GM12874 (cell line): Measurements from ENCODE around the gene SLC34A1.

Experiments
- TF ChIP-seq, protein P1 (sequence below): IDR thresholded peaks from 2 replicates; pipeline ENCODE4 v1.5.1; 2011; ENCODE audit warnings: low read depth, mild to moderate bottlenecking, control low read depth, low read length, moderate library complexity; ENCODE audit not compliant: insufficient read depth

SLC34A1 gene

DNA sequence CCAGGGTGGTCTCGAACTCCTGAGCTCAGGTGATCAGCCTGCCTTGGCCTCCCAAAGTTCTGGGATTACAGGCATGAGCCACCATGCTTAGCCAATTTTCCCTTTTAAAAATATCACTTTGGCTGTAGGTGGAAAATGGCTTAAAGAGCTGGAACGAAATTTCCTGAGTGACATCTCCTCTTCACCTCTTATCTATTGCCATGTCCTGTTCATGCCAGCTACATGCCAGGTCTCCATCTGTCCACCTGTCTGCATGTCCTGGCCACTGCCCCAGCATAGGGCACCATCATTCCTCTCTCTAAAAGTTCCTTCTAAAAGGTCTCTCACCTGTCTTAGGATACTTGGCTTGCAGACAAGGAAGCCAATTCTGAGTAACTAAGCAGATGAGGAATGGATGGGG is 39.4 kb downstream of the SLC34A1 start:
- TF ChIP-seq, protein P1, sequence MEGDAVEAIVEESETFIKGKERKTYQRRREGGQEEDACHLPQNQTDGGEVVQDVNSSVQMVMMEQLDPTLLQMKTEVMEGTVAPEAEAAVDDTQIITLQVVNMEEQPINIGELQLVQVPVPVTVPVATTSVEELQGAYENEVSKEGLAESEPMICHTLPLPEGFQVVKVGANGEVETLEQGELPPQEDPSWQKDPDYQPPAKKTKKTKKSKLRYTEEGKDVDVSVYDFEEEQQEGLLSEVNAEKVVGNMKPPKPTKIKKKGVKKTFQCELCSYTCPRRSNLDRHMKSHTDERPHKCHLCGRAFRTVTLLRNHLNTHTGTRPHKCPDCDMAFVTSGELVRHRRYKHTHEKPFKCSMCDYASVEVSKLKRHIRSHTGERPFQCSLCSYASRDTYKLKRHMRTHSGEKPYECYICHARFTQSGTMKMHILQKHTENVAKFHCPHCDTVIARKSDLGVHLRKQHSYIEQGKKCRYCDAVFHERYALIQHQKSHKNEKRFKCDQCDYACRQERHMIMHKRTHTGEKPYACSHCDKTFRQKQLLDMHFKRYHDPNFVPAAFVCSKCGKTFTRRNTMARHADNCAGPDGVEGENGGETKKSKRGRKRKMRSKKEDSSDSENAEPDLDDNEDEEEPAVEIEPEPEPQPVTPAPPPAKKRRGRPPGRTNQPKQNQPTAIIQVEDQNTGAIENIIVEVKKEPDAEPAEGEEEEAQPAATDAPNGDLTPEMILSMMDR = no peak

DNA sequence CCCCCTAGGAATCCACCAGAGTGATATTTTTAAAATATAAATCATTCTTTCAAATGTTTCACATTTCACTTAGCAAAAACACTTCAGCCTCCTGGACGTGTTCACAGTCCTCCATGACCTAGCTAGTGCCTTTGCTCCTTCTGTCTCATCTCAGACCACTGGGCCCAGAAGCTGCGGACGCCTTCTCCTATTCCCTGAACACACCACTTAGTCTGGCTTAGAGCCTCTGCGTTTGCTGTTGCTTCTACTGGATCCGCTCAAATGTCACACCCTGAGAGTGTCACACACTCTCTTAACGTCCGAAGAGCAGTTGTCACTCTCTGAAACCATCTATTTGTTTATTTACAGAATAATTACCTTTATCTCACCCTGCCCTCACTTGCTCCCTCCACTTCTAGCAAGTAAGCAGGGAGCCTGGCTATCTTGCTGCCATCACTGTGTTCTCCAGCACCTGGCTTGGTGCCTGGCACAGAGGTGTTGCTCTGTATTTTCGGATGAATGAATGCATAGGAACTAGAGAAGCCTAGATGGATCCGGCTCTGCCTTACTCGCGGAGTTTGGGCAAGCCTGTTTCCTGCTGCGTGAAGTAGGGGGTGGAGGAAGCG is 41.1 kb downstream of the SLC34A1 start:
- TF ChIP-seq, protein P1 = no peak

DNA sequence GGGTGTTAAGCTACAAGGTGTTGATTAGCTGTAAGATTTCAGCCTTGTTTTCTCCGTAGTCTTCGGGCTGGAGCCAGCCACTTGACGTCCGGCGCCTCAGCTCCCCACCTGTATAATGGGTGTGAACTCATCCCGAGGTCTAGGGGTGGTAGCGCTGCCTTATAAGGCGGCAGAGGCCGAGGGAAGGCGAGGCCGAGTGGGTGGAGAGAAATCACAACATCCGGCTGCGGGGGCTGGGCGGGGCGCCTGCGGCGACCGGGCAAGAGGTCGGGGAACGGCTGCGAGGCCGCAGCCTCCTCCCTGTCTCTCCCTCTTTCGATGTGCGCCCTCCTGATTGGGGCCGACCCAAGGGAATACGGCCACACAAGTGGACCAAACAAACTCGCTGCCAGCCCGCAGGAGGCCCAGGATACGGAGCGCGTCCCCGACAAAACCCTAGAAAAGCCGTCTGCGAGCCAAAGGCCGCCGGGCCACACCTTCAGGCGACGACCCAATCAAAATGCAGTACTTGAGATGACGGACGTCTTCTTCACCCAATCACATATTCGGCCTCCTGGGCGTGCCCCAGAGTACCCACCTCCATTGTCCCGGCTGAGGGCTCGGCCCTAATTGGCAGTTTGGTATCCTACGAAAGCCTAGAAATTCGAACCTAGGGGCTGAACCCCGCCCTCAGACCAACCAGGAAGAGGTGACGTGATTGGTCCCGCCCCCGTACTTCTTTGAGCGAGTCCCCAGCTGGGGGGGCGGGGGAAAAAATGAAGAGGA is 41.7 kb downstream of the SLC34A1 start:
- TF ChIP-seq, protein P1 = no peak

DNA sequence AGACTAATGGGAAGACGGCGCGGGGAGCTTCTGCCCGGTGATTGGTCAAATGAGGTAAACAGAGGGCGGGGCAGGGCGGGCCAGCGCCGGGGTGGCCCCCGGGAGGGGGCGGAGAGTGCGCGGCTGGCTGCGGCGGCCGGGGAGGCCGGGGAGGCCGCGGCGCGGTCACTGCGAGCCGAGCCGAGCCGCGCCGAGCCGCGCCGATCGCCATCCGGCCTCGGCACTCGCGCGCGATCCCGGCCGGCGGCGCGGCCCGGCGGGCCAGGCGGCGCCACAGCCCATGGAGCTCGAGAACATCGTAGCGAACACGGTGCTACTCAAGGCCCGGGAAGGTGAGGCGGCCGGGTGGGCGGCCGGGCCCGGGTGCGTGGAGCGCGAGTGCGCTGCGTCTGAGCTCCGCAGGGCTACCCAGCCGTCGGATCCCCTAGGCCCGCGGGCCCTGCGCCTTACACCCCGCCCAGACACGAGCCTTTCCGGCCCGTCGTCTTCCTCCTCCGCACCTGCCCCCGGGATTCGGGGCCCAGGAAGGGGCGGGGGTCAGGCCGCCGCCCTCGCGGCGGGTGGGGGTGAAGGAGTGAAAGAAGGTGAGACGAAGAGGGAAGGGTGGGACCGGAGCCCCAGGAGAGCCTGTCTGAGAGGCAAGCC is 42.5 kb downstream of the SLC34A1 start, which contains the start of gene GRK6:
GRK6 (plus strand) TSS at position 111 of the 645 bp plus-strand sequence; CDS start at position 281, 170 bp downstream.
- TF ChIP-seq, protein P1 = no peak

DNA sequence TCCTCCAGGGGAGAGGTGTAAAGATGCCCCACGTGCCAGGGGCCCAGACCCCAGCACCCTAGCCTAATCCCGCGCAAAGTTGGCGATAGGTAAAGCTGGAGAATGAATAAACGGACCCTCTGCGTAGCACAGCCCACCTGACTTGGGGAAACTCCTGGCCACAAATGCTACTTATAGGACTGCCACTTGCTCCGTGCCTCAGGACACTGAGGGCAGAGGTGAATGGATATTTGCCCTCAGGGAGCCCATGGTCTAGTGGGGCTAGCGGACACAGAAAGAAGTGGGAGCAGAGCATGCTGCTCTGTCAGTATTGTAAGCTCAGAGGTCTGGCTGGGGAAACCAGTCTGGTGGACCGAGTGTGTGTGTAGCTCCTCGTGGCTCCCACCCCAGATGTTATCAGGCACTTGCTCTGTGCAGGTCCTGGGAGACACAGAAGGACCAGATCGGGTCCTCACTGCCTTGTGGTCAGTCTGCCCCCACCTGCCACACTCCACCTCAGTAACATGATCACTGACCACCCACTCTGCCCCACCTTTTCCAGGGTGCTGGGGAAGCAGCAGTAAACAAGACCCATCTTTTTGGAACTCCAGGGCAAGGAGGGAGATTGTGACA is 43.1 kb downstream of the SLC34A1 start:
- TF ChIP-seq, protein P1 = no peak

DNA sequence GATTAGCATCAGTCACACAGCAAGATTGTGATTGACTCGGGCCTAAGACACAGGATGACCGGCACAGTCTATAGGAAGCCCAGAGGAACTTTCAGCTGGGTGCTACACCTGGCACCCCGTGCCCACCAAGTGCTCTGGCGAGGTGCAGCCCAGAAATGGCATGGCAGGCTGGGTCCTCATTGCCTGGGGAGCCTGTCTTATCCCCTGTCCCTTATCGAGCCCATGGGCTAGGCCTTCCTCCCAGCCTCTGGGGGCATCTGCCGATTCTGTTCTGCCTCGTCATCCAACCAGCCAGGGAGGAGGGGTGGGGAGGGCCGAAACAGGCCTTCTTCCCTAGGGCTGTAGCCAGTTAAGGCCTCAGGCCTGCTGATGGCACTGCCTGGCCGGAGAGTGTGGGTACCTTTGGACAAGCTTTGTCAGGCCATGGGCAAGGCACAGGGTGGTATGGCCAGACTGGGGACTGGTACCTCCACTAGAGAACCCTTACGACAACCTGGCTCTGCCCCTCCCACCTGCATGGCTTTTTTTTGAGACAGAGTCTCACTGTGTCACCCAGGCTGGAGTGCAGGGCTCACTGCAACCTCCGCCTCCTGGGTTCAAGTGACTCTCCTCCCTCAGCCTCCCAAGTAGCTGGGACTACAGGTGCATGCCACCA is 43.8 kb downstream of the SLC34A1 start:
- TF ChIP-seq, protein P1 = no peak
